SK-N-SH treated with all-trans-retinoic acid at 6 μM for 48 hours (cell line): Measurements from ENCODE around the gene GLP1R.
A peak's percentile ranks its signal among the peaks of the same experiment; 100 is the strongest.

ENCODE experiments used
- ATAC-seq: fragments of 200-7000 bp; cut with Tn5 transposase; 3 replicates; pipeline ENCODE4 v1.9.1; 2020; ENCODE audit warnings: mild to moderate bottlenecking, moderate library complexity
- BACH2 ChIP-seq: fragments of 250-450 bp; sonication (Bioruptor Pico); IDR thresholded peaks from 2 replicates; pipeline ENCODE4 v1.9.0; 2021; ENCODE audit warnings: mild to moderate bottlenecking, borderline replicate concordance
- ESRRG ChIP-seq: fragments of 250-450 bp; sonication (Bioruptor Pico); IDR thresholded peaks from 2 replicates; pipeline ENCODE4 v1.6.1; 2021; ENCODE audit warnings: mild to moderate bottlenecking
- GLIS3 ChIP-seq: fragments of 250-450 bp; sonication (Bioruptor Pico); IDR thresholded peaks from 2 replicates; pipeline ENCODE4 v1.5.0; 2020; ENCODE audit warnings: mild to moderate bottlenecking, moderate library complexity
- ISL1 ChIP-seq: fragments of 250-450 bp; sonication (Bioruptor Pico); IDR thresholded peaks from 2 replicates; pipeline ENCODE4 v2.1.2; 2022; ENCODE audit warnings: mild to moderate bottlenecking, moderate library complexity
- OSR1 ChIP-seq: fragments of 250-450 bp; sonication (Bioruptor Pico); IDR thresholded peaks from 2 replicates; pipeline ENCODE4 v1.8.0; 2022; ENCODE audit warnings: moderate library complexity, mild to moderate bottlenecking, inconsistent platforms
- PPARA ChIP-seq: fragments of 250-450 bp; sonication (Bioruptor Pico); IDR thresholded peaks from 2 replicates; pipeline ENCODE4 v1.5.0; 2020; ENCODE audit warnings: mild to moderate bottlenecking, borderline replicate concordance
- RARB ChIP-seq: fragments of 250-450 bp; sonication (Bioruptor Pico); IDR thresholded peaks from 2 replicates; pipeline ENCODE4 v1.8.0; 2021; ENCODE audit warnings: mild to moderate bottlenecking, moderate library complexity
- TCF4 ChIP-seq: fragments of 250-450 bp; sonication (Bioruptor Pico); IDR thresholded peaks from 2 replicates; pipeline ENCODE4 v1.8.0; 2021; ENCODE audit warnings: mild to moderate bottlenecking, moderate library complexity, borderline replicate concordance
- TOX ChIP-seq: fragments of 250-450 bp; sonication (Bioruptor Pico); IDR thresholded peaks from 2 replicates; pipeline ENCODE4 v1.8.0; 2021; ENCODE audit warnings: mild to moderate bottlenecking, moderate library complexity, borderline replicate concordance
- ZC3H10 ChIP-seq: fragments of 250-450 bp; sonication (Bioruptor Pico); IDR thresholded peaks from 2 replicates; pipeline ENCODE4 v1.5.1; 2021; ENCODE audit warnings: mild to moderate bottlenecking, moderate library complexity
- ZFP3 ChIP-seq: fragments of 250-450 bp; sonication (Bioruptor Pico); IDR thresholded peaks from 2 replicates; pipeline ENCODE4 v1.5.0; 2020; ENCODE audit warnings: mild to moderate bottlenecking, moderate library complexity
- ZFP30 ChIP-seq: fragments of 450-650 bp; formaldehyde crosslinking; IDR thresholded peaks from 2 replicates; pipeline ENCODE4 v1.5.0; 2022; ENCODE audit warnings: mild to moderate bottlenecking, moderate library complexity
- ZNF8 ChIP-seq: fragments of 450-650 bp; formaldehyde crosslinking; IDR thresholded peaks from 2 replicates; pipeline ENCODE4 v1.5.0; 2020; ENCODE audit warnings: mild to moderate bottlenecking, moderate library complexity
- TF ChIP-seq, protein P1 (sequence below): fragments of 250-450 bp; sonication (Bioruptor Pico); IDR thresholded peaks from 2 replicates; pipeline ENCODE4 v1.8.0; 2021; ENCODE audit warnings: low read depth, mild to moderate bottlenecking, moderate library complexity, borderline replicate concordance
- TF ChIP-seq, protein P2 (sequence below): fragments of 250-450 bp; sonication (Bioruptor Pico); IDR thresholded peaks from 2 replicates; pipeline ENCODE4 v1.8.0; 2020; ENCODE audit warnings: mild to moderate bottlenecking, moderate library complexity, borderline replicate concordance
- TF ChIP-seq, protein P3 (sequence below): fragments of 250-450 bp; sonication (Bioruptor Pico); IDR thresholded peaks from 2 replicates; pipeline ENCODE4 v1.5.1; 2021; ENCODE audit warnings: mild to moderate bottlenecking, moderate library complexity
- TF ChIP-seq, protein P4 (sequence below): fragments of 250-450 bp; sonication (Bioruptor Pico); IDR thresholded peaks from 2 replicates; pipeline ENCODE4 v1.5.0; 2020; ENCODE audit warnings: mild to moderate bottlenecking, moderate library complexity

GLP1R gene

DNA sequence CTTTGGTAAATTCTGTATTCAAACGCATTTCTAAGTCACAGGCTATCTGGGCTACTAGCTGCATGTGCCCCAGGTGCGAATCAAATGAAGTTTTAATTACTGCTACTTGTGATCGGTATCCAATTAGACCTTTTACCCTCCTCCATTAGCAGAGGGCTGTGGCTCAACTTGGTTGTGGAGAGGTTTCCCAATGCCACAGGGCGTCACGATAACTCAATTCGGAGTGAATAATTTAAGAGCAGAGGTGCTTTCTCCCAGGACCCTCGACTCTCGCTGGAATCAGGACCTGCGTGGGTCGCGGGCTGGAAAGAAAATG is 65.8 kb downstream of the GLP1R start:
- TF ChIP-seq GLIS3 (CRISPR knock-in tag) (no peak), TCF4 (no peak), OSR1 (no peak), ZNF8 (CRISPR knock-in tag) (no peak), ESRRG (CRISPR knock-in tag) (no peak), ZFP3 (no peak), ISL1 (no peak), TOX (CRISPR knock-in tag) (no peak), RARB (CRISPR knock-in tag) (no peak), BACH2 (CRISPR knock-in tag) (no peak), ZFP30 (CRISPR knock-in tag) (no peak)
- TF ChIP-seq, protein P1, sequence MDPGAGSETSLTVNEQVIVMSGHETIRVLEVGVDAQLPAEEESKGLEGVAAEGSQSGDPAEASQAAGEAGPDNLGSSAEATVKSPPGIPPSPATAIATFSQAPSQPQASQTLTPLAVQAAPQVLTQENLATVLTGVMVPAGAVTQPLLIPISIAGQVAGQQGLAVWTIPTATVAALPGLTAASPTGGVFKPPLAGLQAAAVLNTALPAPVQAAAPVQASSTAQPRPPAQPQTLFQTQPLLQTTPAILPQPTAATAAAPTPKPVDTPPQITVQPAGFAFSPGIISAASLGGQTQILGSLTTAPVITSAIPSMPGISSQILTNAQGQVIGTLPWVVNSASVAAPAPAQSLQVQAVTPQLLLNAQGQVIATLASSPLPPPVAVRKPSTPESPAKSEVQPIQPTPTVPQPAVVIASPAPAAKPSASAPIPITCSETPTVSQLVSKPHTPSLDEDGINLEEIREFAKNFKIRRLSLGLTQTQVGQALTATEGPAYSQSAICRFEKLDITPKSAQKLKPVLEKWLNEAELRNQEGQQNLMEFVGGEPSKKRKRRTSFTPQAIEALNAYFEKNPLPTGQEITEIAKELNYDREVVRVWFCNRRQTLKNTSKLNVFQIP (CRISPR knock-in tag): no peak
- TF ChIP-seq, protein P2, sequence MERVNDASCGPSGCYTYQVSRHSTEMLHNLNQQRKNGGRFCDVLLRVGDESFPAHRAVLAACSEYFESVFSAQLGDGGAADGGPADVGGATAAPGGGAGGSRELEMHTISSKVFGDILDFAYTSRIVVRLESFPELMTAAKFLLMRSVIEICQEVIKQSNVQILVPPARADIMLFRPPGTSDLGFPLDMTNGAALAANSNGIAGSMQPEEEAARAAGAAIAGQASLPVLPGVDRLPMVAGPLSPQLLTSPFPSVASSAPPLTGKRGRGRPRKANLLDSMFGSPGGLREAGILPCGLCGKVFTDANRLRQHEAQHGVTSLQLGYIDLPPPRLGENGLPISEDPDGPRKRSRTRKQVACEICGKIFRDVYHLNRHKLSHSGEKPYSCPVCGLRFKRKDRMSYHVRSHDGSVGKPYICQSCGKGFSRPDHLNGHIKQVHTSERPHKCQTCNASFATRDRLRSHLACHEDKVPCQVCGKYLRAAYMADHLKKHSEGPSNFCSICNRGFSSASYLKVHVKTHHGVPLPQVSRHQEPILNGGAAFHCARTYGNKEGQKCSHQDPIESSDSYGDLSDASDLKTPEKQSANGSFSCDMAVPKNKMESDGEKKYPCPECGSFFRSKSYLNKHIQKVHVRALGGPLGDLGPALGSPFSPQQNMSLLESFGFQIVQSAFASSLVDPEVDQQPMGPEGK (CRISPR knock-in tag): no peak
- TF ChIP-seq, protein P3, sequence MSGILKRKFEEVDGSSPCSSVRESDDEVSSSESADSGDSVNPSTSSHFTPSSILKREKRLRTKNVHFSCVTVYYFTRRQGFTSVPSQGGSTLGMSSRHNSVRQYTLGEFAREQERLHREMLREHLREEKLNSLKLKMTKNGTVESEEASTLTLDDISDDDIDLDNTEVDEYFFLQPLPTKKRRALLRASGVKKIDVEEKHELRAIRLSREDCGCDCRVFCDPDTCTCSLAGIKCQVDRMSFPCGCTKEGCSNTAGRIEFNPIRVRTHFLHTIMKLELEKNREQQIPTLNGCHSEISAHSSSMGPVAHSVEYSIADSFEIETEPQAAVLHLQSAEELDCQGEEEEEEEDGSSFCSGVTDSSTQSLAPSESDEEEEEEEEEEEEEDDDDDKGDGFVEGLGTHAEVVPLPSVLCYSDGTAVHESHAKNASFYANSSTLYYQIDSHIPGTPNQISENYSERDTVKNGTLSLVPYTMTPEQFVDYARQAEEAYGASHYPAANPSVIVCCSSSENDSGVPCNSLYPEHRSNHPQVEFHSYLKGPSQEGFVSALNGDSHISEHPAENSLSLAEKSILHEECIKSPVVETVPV (CRISPR knock-in tag): no peak
- TF ChIP-seq, protein P4, sequence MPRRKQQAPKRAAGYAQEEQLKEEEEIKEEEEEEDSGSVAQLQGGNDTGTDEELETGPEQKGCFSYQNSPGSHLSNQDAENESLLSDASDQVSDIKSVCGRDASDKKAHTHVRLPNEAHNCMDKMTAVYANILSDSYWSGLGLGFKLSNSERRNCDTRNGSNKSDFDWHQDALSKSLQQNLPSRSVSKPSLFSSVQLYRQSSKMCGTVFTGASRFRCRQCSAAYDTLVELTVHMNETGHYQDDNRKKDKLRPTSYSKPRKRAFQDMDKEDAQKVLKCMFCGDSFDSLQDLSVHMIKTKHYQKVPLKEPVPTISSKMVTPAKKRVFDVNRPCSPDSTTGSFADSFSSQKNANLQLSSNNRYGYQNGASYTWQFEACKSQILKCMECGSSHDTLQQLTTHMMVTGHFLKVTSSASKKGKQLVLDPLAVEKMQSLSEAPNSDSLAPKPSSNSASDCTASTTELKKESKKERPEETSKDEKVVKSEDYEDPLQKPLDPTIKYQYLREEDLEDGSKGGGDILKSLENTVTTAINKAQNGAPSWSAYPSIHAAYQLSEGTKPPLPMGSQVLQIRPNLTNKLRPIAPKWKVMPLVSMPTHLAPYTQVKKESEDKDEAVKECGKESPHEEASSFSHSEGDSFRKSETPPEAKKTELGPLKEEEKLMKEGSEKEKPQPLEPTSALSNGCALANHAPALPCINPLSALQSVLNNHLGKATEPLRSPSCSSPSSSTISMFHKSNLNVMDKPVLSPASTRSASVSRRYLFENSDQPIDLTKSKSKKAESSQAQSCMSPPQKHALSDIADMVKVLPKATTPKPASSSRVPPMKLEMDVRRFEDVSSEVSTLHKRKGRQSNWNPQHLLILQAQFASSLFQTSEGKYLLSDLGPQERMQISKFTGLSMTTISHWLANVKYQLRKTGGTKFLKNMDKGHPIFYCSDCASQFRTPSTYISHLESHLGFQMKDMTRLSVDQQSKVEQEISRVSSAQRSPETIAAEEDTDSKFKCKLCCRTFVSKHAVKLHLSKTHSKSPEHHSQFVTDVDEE (CRISPR knock-in tag): no peak
- ATAC-seq: peak; percentile 45

DNA sequence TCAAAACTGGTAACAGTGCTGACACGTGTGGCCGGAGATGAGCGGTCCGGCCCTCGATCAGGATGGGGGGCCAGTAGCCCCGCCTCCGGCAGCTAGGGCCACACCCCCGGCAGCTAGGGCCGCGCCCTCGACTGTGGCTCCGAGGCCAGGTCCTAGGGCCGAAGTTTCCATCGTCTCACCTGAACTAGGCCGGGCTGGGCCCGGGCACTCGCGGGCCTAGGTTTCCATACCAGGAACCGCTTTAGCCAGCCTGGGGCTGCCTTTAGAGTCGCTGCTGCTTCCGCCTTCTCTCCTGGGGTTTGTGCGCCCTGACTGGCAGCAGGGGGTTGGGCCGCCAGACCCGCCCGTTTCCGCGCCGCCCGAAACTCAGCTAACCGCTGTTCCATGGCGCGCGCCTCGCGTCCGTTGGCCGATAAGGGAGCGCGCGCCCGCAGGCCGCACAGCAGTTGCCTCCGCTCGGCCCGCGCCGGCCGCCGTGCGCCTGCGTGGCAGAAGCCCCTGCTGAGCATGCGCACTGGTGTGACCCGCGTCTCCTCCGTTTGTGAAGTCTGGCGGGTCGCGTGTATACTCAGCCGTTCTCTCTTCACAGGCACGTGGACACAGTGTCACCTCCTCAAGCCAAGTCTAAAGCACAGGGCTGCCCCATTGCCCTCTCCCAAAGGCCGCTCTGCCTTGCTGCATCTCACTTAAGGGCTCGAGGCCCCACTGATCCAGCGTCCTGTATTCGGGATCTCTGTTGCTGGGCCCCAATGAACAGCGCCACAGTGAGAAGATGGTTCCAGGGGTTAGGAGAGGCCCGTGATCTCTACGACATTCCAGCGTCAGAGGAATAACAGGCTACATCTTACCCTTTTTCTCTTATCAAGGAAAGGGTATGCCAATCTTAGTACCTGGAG is 66.4 kb downstream of the GLP1R start, which contains the start of gene SAYSD1:
Gene SAYSD1 (minus strand): TSS at position 483 of the 896 bp plus-strand sequence. CDS start 97 bp downstream, at position 386.
- peak; percentile 96 for ATAC-seq
- TF ChIP-seq ZFP3: 0 out of 2 replicates have a peak, but pooled peaks have one; percentile 57
- TF ChIP-seq ZFP30 (CRISPR knock-in tag): no peak

DNA sequence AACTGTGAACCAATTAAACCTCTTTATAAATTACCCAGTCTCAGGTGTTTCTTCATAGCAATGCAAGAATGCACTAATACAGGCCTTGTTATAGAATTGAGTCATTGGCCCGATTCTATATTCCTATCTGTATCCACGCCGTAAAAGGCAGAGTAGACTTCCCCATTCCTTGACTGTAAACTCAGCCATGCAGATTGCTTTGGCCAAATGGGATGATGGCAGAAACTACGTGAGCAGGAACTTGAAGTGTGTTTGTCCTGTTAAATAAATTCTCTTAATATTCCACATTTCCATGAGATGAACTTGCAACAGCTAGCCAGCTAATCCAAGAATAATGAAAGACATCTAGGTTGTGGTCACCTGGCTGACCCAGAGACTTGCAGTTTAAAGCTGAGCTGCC is 70.3 kb downstream of the GLP1R start:
- no peak for TF ChIP-seq PPARA
- TF ChIP-seq, protein P3 (CRISPR knock-in tag): no peak
- no peak for TF ChIP-seq ISL1
- TF ChIP-seq ZFP3: no peak
- no peak for ATAC-seq

DNA sequence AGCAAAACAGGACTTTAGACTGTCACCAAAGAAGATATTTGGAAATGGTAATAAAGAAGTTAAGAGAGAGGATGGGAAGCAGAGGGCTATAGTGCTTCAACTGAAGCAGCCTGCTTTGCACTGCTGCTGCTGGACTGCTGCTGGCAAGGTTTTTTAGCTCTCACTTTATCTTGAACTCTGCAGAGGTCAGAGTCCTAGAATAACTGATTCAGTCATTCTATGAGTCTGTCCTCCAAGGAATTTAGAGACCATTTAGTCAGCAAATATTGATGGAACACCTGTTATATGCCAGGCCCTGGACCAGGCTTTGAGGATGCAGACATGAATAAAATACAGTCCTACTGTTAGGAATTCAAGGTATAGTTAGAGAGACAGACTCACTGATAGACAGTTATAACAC is 75.5 kb downstream of the GLP1R start:
- TF ChIP-seq PPARA (no peak), OSR1 (no peak), ESRRG (CRISPR knock-in tag) (no peak), GLIS3 (CRISPR knock-in tag) (no peak), ISL1 (no peak), ZC3H10 (CRISPR knock-in tag) (no peak)
- TF ChIP-seq, all 23 proteins: peak for 0
- ATAC-seq: no peak
